ENCODE results near the gene KIF26A. TPM values are rescaled to one million over a fixed set of nuclear protein-coding genes. Genes with fewer than 3 reads are reported as not detected.

KIF26A gene
- polyA plus RNA-seq, 1 of the 3 experiments (the other 2 are of a cell fraction) = 1.7 TPM

GRCh38 chr14:104218361-104219180 lies 80.2 kb downstream of the KIF26A start:
- Histone ChIP-seq H3K9me2 (no peaks in the 10 kb centered on the region), H3K4me3 (ENCODE audit: low read depth in 2 of 2, low read length in 1 of 2) (no peak overlapping the region), H3K4me1 (ENCODE audit: control insufficient read depth in 1 of 2, insufficient read depth in 2 of 2, low read depth in 1 of 2, low read length in 1 of 2) (peaks cover 0 to 31% of the 10 kb centered on the region in 2 experiments; a peak in 1 of 4 replicates), H3K4me2 (no peak overlapping the region), H3K9me3 (no peaks in the 10 kb centered on the region), H3K27me3 (ENCODE audit: insufficient read depth) (no peaks in the 10 kb centered on the region), H3F3A (replicated peaks; ENCODE audit: insufficient read depth) (no peaks in the 10 kb centered on the region), H3K79me2 (ENCODE audit: insufficient read depth) (no peaks in the 10 kb centered on the region), H3K9ac (no peak overlapping the region), H2AFZ (ENCODE audit: low read depth) (no peak overlapping the region), H4K20me1 (ENCODE audit: insufficient read depth) (no peaks in the 10 kb centered on the region), H3K27ac (ENCODE audit: low read depth in 2 of 2, low read length in 1 of 2) (no peak overlapping the region), H3K36me3 (replicated peaks in 1 of 2; ENCODE audit: control insufficient read depth in 1 of 2, insufficient read depth in 2 of 2, low read length in 1 of 2) (no peaks in the 10 kb centered on the region)
- WGBS (ENCODE audit: low lambda C conversion rate) = 59% methylated on average over 9 of the region's 22 CpGs
- TF ChIP-seq MEF2A (IDR thresholded peaks at IDR 0.05; ENCODE audit: borderline replicate concordance, low read depth) (no peak), RFX5 (IDR thresholded peaks at IDR 0.05; ENCODE audit: low read length) (no peak), RXRA (IDR thresholded peaks at IDR 0.05; ENCODE audit: borderline replicate concordance, low read depth) (no peak), ZBTB33 (IDR thresholded peaks at IDR 0.05; ENCODE audit: borderline replicate concordance, low read depth) (no peak), FOXM1 (IDR thresholded peaks at IDR 0.05; ENCODE audit: low read depth) (no peak), TEAD4 (IDR thresholded peaks at IDR 0.05; ENCODE audit: borderline replicate concordance, insufficient read depth) (no peak), TCF12 (IDR thresholded peaks at IDR 0.05) (no peak), SMC3 (IDR thresholded peaks at IDR 0.05; ENCODE audit: low read depth, low read length) (no peak), JUND (IDR thresholded peaks at IDR 0.05) (no peak), PBX3 (IDR thresholded peaks at IDR 0.05) (no peak), CHD2 (IDR thresholded peaks at IDR 0.05; ENCODE audit: low read length, partially characterized antibody) (no peak), EZH2phosphoT487 (IDR thresholded peaks at IDR 0.05; ENCODE audit: borderline replicate concordance, low read depth) (no peak), FOSL2 (IDR thresholded peaks at IDR 0.05; ENCODE audit: borderline replicate concordance, low read depth) (no peak), IRF3 (IDR thresholded peaks at IDR 0.05; ENCODE audit: low read depth, low read length) (no peak), EP300 (IDR thresholded peaks at IDR 0.05; ENCODE audit: borderline replicate concordance in 1 of 2, low read depth in 1 of 2, low read length in 1 of 2) (no peak), GATA2 (CRISPR knock-in tag; IDR thresholded peaks at IDR 0.05) (no peak), FOXJ3 (CRISPR knock-in tag; IDR thresholded peaks at IDR 0.05) (no peak)
- POLR2A ChIA-PET = no interaction called here
- no peak for DNase-seq
- CTCF ChIA-PET = interaction anchor here (1.0 kb wide), 1 partner anchor 142 kb away, joined by 3 read pairs; no protein-coding TSS in a partner anchor

Measured in SK-N-SH (cell line).